IMR-90 (cell line): Measurements from ENCODE around the gene EPB41L4A. TPM values are rescaled to one million over a fixed set of nuclear protein-coding genes. Genes with fewer than 3 reads are reported as not detected.
A peak's percentile ranks its signal among the peaks of the same experiment; 100 is the strongest.

Experiments used
- ATAC-seq: fragments of 200-7000 bp; cut with Tn5 transposase; 2 replicates; pipeline ENCODE4 v1.9.1; 2020; ENCODE audit warnings: low read depth, mild to moderate bottlenecking, moderate library complexity
- BruUV-seq: library from RNA; stranded (reverse); fragments of 400-500 nt; replicated peaks from 2 replicates; lab custom pipeline; 2021; lab: Mats Ljungman, UMichigan
- CTCF ChIA-PET: fragments of 300-600 bp; formaldehyde crosslinking; extraction: SDS; loops from one replicate; lab custom pipeline; 2021; ENCODE audit warnings: antibody characterized with exemption; lab: Yijun Ruan, JAX
- POLR2A ChIA-PET: fragments of 300-600 bp; sonication (Branson Sonifier 250); formaldehyde crosslinking; loops from one replicate; lab custom pipeline; 2022; ENCODE audit warnings: antibody characterized with exemption; ENCODE audit not compliant: unreplicated experiment; lab: Charles Lee
- DNase-seq: peaks from one replicate; pipeline ENCODE4 v3.0.0; 2013
- H2AFZ ChIP-seq: replicated peaks from 2 replicates; pipeline ENCODE3; 2013; ENCODE audit warnings: low read length, mild to moderate bottlenecking; ENCODE audit not compliant: poor library complexity
- H2AK5ac ChIP-seq: 2 replicates; pipeline ENCODE4 v1.6.1; 2013; ENCODE audit warnings: low read depth, low read length, inconsistent platforms
- H2AK9ac ChIP-seq: replicated peaks from 2 replicates; pipeline ENCODE3; 2013; ENCODE audit warnings: mild to moderate bottlenecking, low read depth, low read length, moderate library complexity; ENCODE audit not compliant: poor library complexity
- H2BK120ac ChIP-seq: 2 replicates; pipeline ENCODE4 v1.6.1; 2013; ENCODE audit warnings: low read depth, low read length, inconsistent platforms
- H2BK15ac ChIP-seq: 3 replicates; pipeline ENCODE4 v1.6.1; 2013; ENCODE audit warnings: low read depth, low read length, inconsistent platforms
- H2BK20ac ChIP-seq: 2 replicates; pipeline ENCODE4 v1.6.1; 2013; ENCODE audit warnings: low read depth, mild to moderate bottlenecking, inconsistent platforms, low read length, moderate library complexity
- H2BK5ac ChIP-seq: 2 replicates; pipeline ENCODE4 v1.6.1; 2013; ENCODE audit warnings: mild to moderate bottlenecking, low read depth, low read length, inconsistent platforms; ENCODE audit not compliant: poor library complexity, severe bottlenecking
- H3K14ac ChIP-seq: replicated peaks from 2 replicates; pipeline ENCODE4 v1.6.1; 2013; ENCODE audit warnings: low read depth, low read length, inconsistent platforms
- H3K18ac ChIP-seq: 2 replicates; pipeline ENCODE4 v1.6.1; 2013; ENCODE audit warnings: low read depth, low read length, control low read depth
- H3K23ac ChIP-seq: 2 replicates; pipeline ENCODE4 v1.6.1; 2013; ENCODE audit warnings: low read depth, low read length, inconsistent platforms
- H3K27ac ChIP-seq: 2 replicates; pipeline ENCODE4 v1.5.1; 2013; ENCODE audit warnings: mild to moderate bottlenecking, control low read depth, low read length; ENCODE audit not compliant: insufficient read depth
- H3K27me3 ChIP-seq: 2 replicates; pipeline ENCODE4 v1.6.1; 2013; ENCODE audit warnings: low read length; ENCODE audit not compliant: control insufficient read depth, insufficient read depth
- H3K36me3 ChIP-seq: 2 replicates; pipeline ENCODE4 v1.6.1; 2013; ENCODE audit warnings: low read length, mixed read lengths; ENCODE audit not compliant: control insufficient read depth, insufficient read depth
- H3K4ac ChIP-seq: 2 replicates; pipeline ENCODE4 v1.6.1; 2013; ENCODE audit warnings: low read depth, low read length, inconsistent platforms
- H3K4me1 ChIP-seq: 2 replicates; pipeline ENCODE4 v1.6.1; 2013; ENCODE audit warnings: low read length, mixed read lengths; ENCODE audit not compliant: control insufficient read depth, insufficient read depth
- H3K4me2 ChIP-seq: 2 replicates; pipeline ENCODE4 v1.6.1; 2013; ENCODE audit warnings: low read depth, mild to moderate bottlenecking, control low read depth, low read length, moderate library complexity
- H3K4me3 ChIP-seq: 2 replicates; pipeline ENCODE4 v1.5.1; 2013; ENCODE audit warnings: low read depth, mild to moderate bottlenecking, control low read depth, low read length, moderate library complexity; ENCODE audit not compliant: insufficient read depth
- H3K56ac ChIP-seq: 2 replicates; pipeline ENCODE4 v1.6.1; 2013; ENCODE audit warnings: low read length, inconsistent platforms; ENCODE audit not compliant: insufficient read depth; ENCODE audit errors: extremely low read depth
- H3K79me1 ChIP-seq, 2 experiments: 2 replicates each; pipeline ENCODE4 v1.6.1; 2013; ENCODE audit warnings: low read length in 2 of 2, inconsistent platforms in 1 of 2, low read depth in 1 of 2
- H3K9ac ChIP-seq: 2 replicates; pipeline ENCODE4 v1.6.1; 2013; ENCODE audit warnings: low read depth, low read length, control low read depth
- H3K9me1 ChIP-seq: 2 replicates; pipeline ENCODE4 v1.6.1; 2013; ENCODE audit warnings: low read length, inconsistent platforms; ENCODE audit not compliant: insufficient read depth
- H3K9me3 ChIP-seq: 2 replicates; pipeline ENCODE4 v1.6.1; 2013; ENCODE audit warnings: low read length; ENCODE audit not compliant: control insufficient read depth, insufficient read depth
- H4K20me1 ChIP-seq: 2 replicates; pipeline ENCODE4 v1.6.1; 2013; ENCODE audit warnings: low read length, inconsistent platforms; ENCODE audit not compliant: insufficient read depth
- H4K5ac ChIP-seq: 2 replicates; pipeline ENCODE4 v1.6.1; 2013; ENCODE audit warnings: mild to moderate bottlenecking, low read depth, low read length, control low read depth
- H4K8ac ChIP-seq, 2 experiments: 2 replicates each; pipeline ENCODE4 v1.6.1; 2013; ENCODE audit warnings: low read depth in 2 of 2, low read length in 2 of 2, control low read depth in 1 of 2, inconsistent platforms in 1 of 2
- H4K91ac ChIP-seq: 2 replicates; pipeline ENCODE4 v1.6.1; 2013; ENCODE audit warnings: low read depth, low read length, inconsistent platforms; ENCODE audit not compliant: insufficient read depth
- BHLHE40 ChIP-seq: fragments of 150-350 bp; IDR thresholded peaks from 2 replicates; pipeline ENCODE4 v1.6.1; 2016; ENCODE audit warnings: mild to moderate bottlenecking, low read depth, low read length
- CEBPB ChIP-seq: IDR thresholded peaks from 2 replicates; pipeline ENCODE4 v1.6.1; 2012; ENCODE audit warnings: low read depth, low read length, improper control_type of control experiment
- CHD1 ChIP-seq: IDR thresholded peaks from 2 replicates; pipeline ENCODE4 v1.6.1; 2012; ENCODE audit warnings: low read depth, low read length, improper control_type of control experiment
- FOS ChIP-seq: fragments of 150-350 bp; IDR thresholded peaks from 2 replicates; pipeline ENCODE4 v1.6.1; 2016; ENCODE audit warnings: low read depth, low read length
- MAFK ChIP-seq: IDR thresholded peaks from 2 replicates; pipeline ENCODE4 v1.6.1; 2012; ENCODE audit warnings: low read depth, low read length, improper control_type of control experiment
- MAZ ChIP-seq: IDR thresholded peaks from 2 replicates; pipeline ENCODE4 v1.6.1; 2012; ENCODE audit warnings: low read depth, mild to moderate bottlenecking, low read length, improper control_type of control experiment, moderate library complexity, borderline replicate concordance
- MXI1 ChIP-seq: IDR thresholded peaks from 2 replicates; pipeline ENCODE4 v1.6.1; 2012; ENCODE audit warnings: low read depth, mild to moderate bottlenecking, low read length, moderate library complexity, borderline replicate concordance
- NFE2L2 ChIP-seq: fragments of 150-350 bp; IDR thresholded peaks from 2 replicates; pipeline ENCODE4 v1.6.1; 2016; ENCODE audit warnings: low read depth, mild to moderate bottlenecking, low read length
- POLR2A ChIP-seq: IDR thresholded peaks from 2 replicates; pipeline ENCODE4 v1.6.1; 2012; ENCODE audit warnings: mild to moderate bottlenecking, low read depth, low read length
- RAD21 ChIP-seq: IDR thresholded peaks from 2 replicates; pipeline ENCODE4 v1.6.1; 2012; ENCODE audit warnings: low read length, improper control_type of control experiment
- RCOR1 ChIP-seq: IDR thresholded peaks from 2 replicates; pipeline ENCODE4 v1.6.1; 2012; ENCODE audit warnings: mild to moderate bottlenecking, low read length, improper control_type of control experiment; ENCODE audit not compliant: insufficient replicate concordance
- RFX5 ChIP-seq: IDR thresholded peaks from 2 replicates; pipeline ENCODE4 v1.8.0; 2012; ENCODE audit warnings: low read depth, mild to moderate bottlenecking, low read length, moderate library complexity
- SMC3 ChIP-seq: fragments of 150-350 bp; IDR thresholded peaks from 2 replicates; pipeline ENCODE4 v1.6.1; 2016; ENCODE audit warnings: low read depth, mild to moderate bottlenecking, antibody characterized with exemption, low read length, moderate library complexity
- WGBS, 2 experiments: methylation state at CpG; one replicate each; pipeline versions ENCODE4 v1.1.5 to v1.1.7; 2013; ENCODE audit warnings: missing lambda C conversion rate in 2 of 2; ENCODE audit not compliant: insufficient read length in 1 of 2; ENCODE audit errors: extremely low coverage in 2 of 2; 5-methylcytosine and 5-hydroxymethylcytosine counted together
- dilution Hi-C: fragments of 300-500 bp; cut with HindIII; formaldehyde crosslinking; loops from one replicate; pipeline ENCODE4 v1.14.3; 2018; ENCODE audit warnings: low sequenced_read_pairs; ENCODE audit not compliant: unreplicated experiment
- in situ Hi-C: fragments of 300-500 bp; cut with MboI; formaldehyde crosslinking; loops from 3 replicates; pipeline ENCODE4 v1.14.3; 2019; ENCODE audit warnings: low sequenced_read_pairs, inconsistent platforms, mixed read lengths
- intact Hi-C: fragments of 100-400 bp; cut with micrococcal nuclease; formaldehyde crosslinking; loops from 2 replicates; pipeline ENCODE4 v1.10.0; 2022
- polyA plus RNA-seq, 3 experiments: library from polyadenylated mRNA; depleted of rRNA; stranded (reverse); fragments of >200 nt; gene quantifications; 2 replicates each; pipeline ENCODE4 v1.2.3, GENCODE V29; 2012; ENCODE audit warnings: low replicate concordance in 1 of 3
- total RNA-seq: library from RNA; depleted of rRNA; stranded (reverse); fragments of >200 nt; gene quantifications from 2 replicates; pipeline ENCODE4 v1.2.3, GENCODE V29; 2012
- TF ChIP-seq, protein P1 (sequence below): fragments of 150-350 bp; IDR thresholded peaks from 2 replicates; pipeline ENCODE4 v1.6.1; 2016; ENCODE audit warnings: low read depth, mild to moderate bottlenecking, low read length, moderate library complexity, borderline replicate concordance
- TF ChIP-seq, protein P2 (sequence below): conservative IDR thresholded peaks from 2 replicates; pipeline ENCODE4 v1.5.1; 2012; ENCODE audit warnings: mild to moderate bottlenecking, low read depth, low read length, improper control_type of control experiment
- TF ChIP-seq, protein P3 (sequence below): fragments of 150-350 bp; IDR thresholded peaks from 2 replicates; pipeline ENCODE4 v1.6.1; 2017; ENCODE audit warnings: mild to moderate bottlenecking, antibody characterized with exemption, low read length, low read depth

EPB41L4A gene
- total and polyA plus RNA-seq, 2 of the 4 experiments (the other 2 are of a cell fraction): under 0.01 to 0.02 TPM

DNA sequence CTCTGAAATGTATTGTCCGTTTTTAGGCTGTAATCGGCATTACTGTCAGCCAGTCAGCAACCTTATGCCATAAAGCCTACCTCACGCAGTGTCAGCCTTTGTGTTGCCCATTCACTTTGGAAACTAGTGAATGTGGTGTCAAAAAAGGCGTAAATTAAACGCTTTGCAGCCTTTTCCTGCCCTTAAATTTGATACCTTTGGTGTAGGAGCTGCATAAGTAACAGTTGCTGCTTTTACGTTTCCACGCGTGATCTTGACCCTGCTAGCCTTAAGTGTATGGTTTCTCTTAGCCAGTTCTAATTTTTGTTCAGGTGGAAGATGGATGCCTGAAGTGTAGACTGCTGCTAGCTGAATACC is 257.7 kb downstream of the EPB41L4A start:
- H3K4me3 ChIP-seq: peak overlapping the region; percentile 80
- ATAC-seq (no peak), DNase-seq (no peak)
- H3K9me3 ChIP-seq: no peaks in the 10 kb centered on the region
- H3K9ac ChIP-seq: peak overlapping the region; percentile 89
- H3K23ac ChIP-seq: peak overlapping the region; percentile 79; the same call in 1 of the 2 replicates
- peak overlapping the region; percentile 98 for H2AK9ac ChIP-seq
- H3K4ac ChIP-seq: peak overlapping the region; percentile 63
- peak overlapping the region; percentile 74 for H3K14ac ChIP-seq
- H3K9me1 ChIP-seq: peaks cover 5% of the 10 kb centered on the region; the same call in 1 of the 2 replicates
- peak overlapping the region; percentile 71 for H2BK5ac ChIP-seq
- no peaks in the 10 kb centered on the region for H3K27me3 ChIP-seq
- WGBS, 2 experiments: 0% methylated on average over 5 of the region's 8 CpGs; no CpG with 5 or more reads in 1 of the 2 experiments
- dilution Hi-C loops (no loop called here), in situ Hi-C loops (loop anchor here (25.0 kb wide), 1 partner anchor 1399 kb away; no protein-coding TSS in a partner anchor), intact Hi-C loops (no loop called here)
- CTCF ChIA-PET: interaction anchor here (0.7 to 1.3 kb wide), 7 partner anchors 8 to 630 kb away, joined by 3 to 9 read pairs (median 3); no protein-coding TSS in a partner anchor
- peak overlapping the region; percentile 97 for H2AFZ ChIP-seq
- peak overlapping the region; percentile 6; the same call in 1 of the 2 replicates for H3K18ac ChIP-seq
- peak overlapping the region; percentile 9 for H4K5ac ChIP-seq
- peak overlapping the region; percentile 96 for H3K4me2 ChIP-seq
- POLR2A ChIA-PET: no interaction called here
- H2BK120ac ChIP-seq: no peak overlapping the region
- BruUV-seq: no TSS peak
- TF ChIP-seq MXI1 (no peak), MAFK (no peak), RAD21 (no peak), RFX5 (no peak), POLR2A (no peak), MAZ (no peak), CEBPB (no peak), FOS (no peak), NFE2L2 (no peak), RCOR1 (no peak), SMC3 (no peak), BHLHE40 (no peak), CHD1 (no peak)
- TF ChIP-seq, protein P1, sequence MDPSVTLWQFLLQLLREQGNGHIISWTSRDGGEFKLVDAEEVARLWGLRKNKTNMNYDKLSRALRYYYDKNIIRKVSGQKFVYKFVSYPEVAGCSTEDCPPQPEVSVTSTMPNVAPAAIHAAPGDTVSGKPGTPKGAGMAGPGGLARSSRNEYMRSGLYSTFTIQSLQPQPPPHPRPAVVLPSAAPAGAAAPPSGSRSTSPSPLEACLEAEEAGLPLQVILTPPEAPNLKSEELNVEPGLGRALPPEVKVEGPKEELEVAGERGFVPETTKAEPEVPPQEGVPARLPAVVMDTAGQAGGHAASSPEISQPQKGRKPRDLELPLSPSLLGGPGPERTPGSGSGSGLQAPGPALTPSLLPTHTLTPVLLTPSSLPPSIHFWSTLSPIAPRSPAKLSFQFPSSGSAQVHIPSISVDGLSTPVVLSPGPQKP: no peak
- TF ChIP-seq, protein P2, sequence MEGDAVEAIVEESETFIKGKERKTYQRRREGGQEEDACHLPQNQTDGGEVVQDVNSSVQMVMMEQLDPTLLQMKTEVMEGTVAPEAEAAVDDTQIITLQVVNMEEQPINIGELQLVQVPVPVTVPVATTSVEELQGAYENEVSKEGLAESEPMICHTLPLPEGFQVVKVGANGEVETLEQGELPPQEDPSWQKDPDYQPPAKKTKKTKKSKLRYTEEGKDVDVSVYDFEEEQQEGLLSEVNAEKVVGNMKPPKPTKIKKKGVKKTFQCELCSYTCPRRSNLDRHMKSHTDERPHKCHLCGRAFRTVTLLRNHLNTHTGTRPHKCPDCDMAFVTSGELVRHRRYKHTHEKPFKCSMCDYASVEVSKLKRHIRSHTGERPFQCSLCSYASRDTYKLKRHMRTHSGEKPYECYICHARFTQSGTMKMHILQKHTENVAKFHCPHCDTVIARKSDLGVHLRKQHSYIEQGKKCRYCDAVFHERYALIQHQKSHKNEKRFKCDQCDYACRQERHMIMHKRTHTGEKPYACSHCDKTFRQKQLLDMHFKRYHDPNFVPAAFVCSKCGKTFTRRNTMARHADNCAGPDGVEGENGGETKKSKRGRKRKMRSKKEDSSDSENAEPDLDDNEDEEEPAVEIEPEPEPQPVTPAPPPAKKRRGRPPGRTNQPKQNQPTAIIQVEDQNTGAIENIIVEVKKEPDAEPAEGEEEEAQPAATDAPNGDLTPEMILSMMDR: no peak
- TF ChIP-seq, protein P3, sequence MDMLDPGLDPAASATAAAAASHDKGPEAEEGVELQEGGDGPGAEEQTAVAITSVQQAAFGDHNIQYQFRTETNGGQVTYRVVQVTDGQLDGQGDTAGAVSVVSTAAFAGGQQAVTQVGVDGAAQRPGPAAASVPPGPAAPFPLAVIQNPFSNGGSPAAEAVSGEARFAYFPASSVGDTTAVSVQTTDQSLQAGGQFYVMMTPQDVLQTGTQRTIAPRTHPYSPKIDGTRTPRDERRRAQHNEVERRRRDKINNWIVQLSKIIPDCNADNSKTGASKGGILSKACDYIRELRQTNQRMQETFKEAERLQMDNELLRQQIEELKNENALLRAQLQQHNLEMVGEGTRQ: no peak
- no peak overlapping the region for H2BK20ac ChIP-seq
- no peak overlapping the region for H2BK15ac ChIP-seq
- peaks cover 25% of the 10 kb centered on the region in 2 experiments; a peak in 3 of 4 replicates for H3K79me1 ChIP-seq
- H4K20me1 ChIP-seq: peaks cover 11% of the 10 kb centered on the region; the same call in 1 of the 2 replicates
- H4K8ac ChIP-seq: peak overlapping the region; percentile 73 to 82
- no peaks in the 10 kb centered on the region; the same call in 1 of the 2 replicates for H3K4me1 ChIP-seq
- H3K36me3 ChIP-seq: peaks cover 21% of the 10 kb centered on the region
- peak overlapping the region; percentile 76 for H2AK5ac ChIP-seq
- 0 out of 2 replicates have a peak overlapping the region, but pooled peaks have one; percentile 12 for H4K91ac ChIP-seq
- H3K56ac ChIP-seq: peak overlapping the region; percentile 86
- peak overlapping the region; percentile 74 for H3K27ac ChIP-seq
